Thyroid gland (tissue), 4 donors: ENCODE measurements around the gene FAR2. TPM values are rescaled to one million over a fixed set of nuclear protein-coding genes. Genes with fewer than 3 reads are reported as not detected.

Experiments used
- DNase-seq, 2 donors: peaks; one replicate each; pipeline ENCODE4 v3.0.0-alpha.2; 2019
- H3K27ac ChIP-seq, 3 donors: fragments of 200-600 bp; sonication (generic); 1 replicate in 2 of 3; 2 replicates in 1 of 3; pipeline ENCODE4 v1.5.1; 2016 to 2019; ENCODE audit warnings: mild to moderate bottlenecking in 1 of 3, moderate library complexity in 1 of 3
- H3K27me3 ChIP-seq: fragments of 200-600 bp; sonication (generic); one replicate; pipeline ENCODE4 v1.5.1; 2019
- H3K36me3 ChIP-seq, 2 donors: fragments of 200-600 bp; sonication (generic); one replicate each; pipeline ENCODE4 v1.5.1; 2016 to 2019
- H3K4me1 ChIP-seq, 2 donors: fragments of 200-600 bp; sonication (generic); one replicate each; pipeline ENCODE4 v1.5.1; 2017 to 2019
- H3K4me3 ChIP-seq, 3 donors: fragments of 200-600 bp; sonication (generic); replicated peaks in 1 of 3; 1 replicate in 2 of 3; 2 replicates in 1 of 3; pipeline ENCODE4 v1.5.1; 2016; ENCODE audit warnings: mild to moderate bottlenecking in 1 of 3
- H3K9me3 ChIP-seq: fragments of 200-600 bp; sonication (generic); one replicate; pipeline ENCODE4 v1.5.1; 2017
- POLR2A ChIP-seq, 2 donors: fragments of 450-650 bp; IDR thresholded peaks; one replicate each; pipeline ENCODE4 v1.6.1; 2017; ENCODE audit warnings: antibody characterized with exemption in 2 of 2, mild to moderate bottlenecking in 2 of 2, moderate library complexity in 1 of 2
- WGBS, 2 donors: methylation state at CpG; one replicate each; pipeline ENCODE4 v1.1.5; 2017; 5-methylcytosine and 5-hydroxymethylcytosine counted together
- intact Hi-C: fragments of 100-400 bp; cut with DNase I; formaldehyde crosslinking; loops from one replicate; pipeline ENCODE4 v1.15.1; 2023
- total RNA-seq, 4 donors: library from RNA; depleted of rRNA; stranded (reverse); fragments of >200 nt; gene quantifications; one replicate each; pipeline ENCODE4 v1.2.3, GENCODE V29; 2016
- TF ChIP-seq, protein P1 (sequence below), 6 experiments: fragments of 200-600 bp in 3 of 6; fragments of 450-650 bp in 3 of 6; sonication (generic) in 3 of 6; IDR thresholded peaks; one replicate each; pipeline ENCODE4 v1.5.1; 2016 to 2019; ENCODE audit warnings: antibody characterized with exemption in 6 of 6, mild to moderate bottlenecking in 2 of 6, inconsistent platforms in 1 of 6, moderate library complexity in 1 of 6

The FAR2 gene
- total RNA-seq, 4 donors from 2014 or later = 3.2 to 9.1 (median 4.3) TPM

DNA sequence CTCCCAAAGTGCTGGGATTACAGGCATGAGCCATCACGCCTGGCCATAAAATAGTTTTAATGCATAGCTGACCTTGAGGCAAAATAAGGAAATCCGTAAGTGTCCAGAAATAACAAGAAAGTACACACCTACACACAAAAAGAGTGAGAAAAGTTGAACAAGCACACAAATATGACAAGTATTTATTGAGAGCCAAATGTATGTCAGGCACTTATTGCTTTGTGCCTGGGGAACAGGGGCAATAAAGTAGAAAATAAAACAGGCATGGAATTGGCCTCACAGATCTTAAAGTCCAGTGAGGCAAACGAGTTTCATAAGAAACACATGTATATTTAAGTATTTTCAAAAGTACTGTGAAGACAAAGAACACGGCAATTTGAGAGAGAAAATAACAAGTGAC lies 128.2 kb downstream of the FAR2 start:
- Histone ChIP-seq H3K27me3 (no peaks in the 10 kb centered on the region), H3K27ac (no peak overlapping the region), H3K9me3 (no peaks in the 10 kb centered on the region), H3K36me3 (no peaks in the 10 kb centered on the region), H3K4me1 (no peaks in the 10 kb centered on the region), H3K4me3 (no peak overlapping the region)
- no peak for DNase-seq
- intact Hi-C loops = no loop called here
- TF ChIP-seq, protein P1, sequence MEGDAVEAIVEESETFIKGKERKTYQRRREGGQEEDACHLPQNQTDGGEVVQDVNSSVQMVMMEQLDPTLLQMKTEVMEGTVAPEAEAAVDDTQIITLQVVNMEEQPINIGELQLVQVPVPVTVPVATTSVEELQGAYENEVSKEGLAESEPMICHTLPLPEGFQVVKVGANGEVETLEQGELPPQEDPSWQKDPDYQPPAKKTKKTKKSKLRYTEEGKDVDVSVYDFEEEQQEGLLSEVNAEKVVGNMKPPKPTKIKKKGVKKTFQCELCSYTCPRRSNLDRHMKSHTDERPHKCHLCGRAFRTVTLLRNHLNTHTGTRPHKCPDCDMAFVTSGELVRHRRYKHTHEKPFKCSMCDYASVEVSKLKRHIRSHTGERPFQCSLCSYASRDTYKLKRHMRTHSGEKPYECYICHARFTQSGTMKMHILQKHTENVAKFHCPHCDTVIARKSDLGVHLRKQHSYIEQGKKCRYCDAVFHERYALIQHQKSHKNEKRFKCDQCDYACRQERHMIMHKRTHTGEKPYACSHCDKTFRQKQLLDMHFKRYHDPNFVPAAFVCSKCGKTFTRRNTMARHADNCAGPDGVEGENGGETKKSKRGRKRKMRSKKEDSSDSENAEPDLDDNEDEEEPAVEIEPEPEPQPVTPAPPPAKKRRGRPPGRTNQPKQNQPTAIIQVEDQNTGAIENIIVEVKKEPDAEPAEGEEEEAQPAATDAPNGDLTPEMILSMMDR (IDR thresholded peaks at IDR 0.05) = no peak
- no peak for TF ChIP-seq POLR2A (IDR thresholded peaks at IDR 0.05)
- 84 to 85% methylated on average over 4 of the region's 4 CpGs for WGBS, 2 donors

DNA sequence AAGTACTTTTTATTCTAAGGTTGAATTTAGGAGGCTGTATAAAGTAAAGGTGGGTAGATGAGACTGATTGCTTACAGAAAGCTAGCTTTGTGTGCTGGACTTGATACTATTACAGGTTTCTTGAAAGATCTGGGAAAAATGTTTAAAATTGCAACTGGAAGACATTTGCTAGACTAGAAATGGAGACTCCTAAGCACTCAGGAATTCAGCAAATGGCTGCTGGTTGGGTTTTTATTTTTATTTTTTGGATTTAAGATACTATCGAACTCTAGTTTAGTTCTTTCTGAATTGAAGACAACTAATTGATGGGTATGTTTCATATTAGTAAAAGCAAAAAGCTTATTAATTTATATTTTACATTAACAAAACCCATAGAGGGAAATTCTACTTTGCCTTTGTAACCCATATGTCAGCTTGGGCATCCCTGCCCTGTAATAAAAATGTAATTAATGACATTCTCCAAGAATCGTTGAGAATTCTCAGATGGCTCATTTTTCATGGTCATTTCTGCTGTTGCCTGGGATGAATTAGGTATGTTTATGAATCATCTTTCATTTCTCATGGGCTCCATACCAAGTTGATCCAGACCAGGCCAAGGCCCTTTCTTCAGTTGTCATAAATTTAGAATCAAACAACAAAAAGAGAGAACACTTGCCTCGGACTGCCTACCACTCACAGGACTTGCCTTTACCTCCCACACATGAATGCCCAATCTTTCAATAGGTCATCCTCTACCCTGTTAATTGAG lies 129.8 kb downstream of the FAR2 start:
- 73 to 82% methylated on average over 3 of the region's 3 CpGs for WGBS, 2 donors
- no peak for DNase-seq
- H3K36me3 ChIP-seq = no peaks in the 10 kb centered on the region
- TF ChIP-seq POLR2A (IDR thresholded peaks at IDR 0.05) = no peak
- TF ChIP-seq, protein P1 (IDR thresholded peaks at IDR 0.05) = no peak
- H3K4me3 ChIP-seq = no peak overlapping the region
- intact Hi-C loops = no loop called here
- no peak overlapping the region for H3K27ac ChIP-seq
- H3K27me3 ChIP-seq = no peaks in the 10 kb centered on the region
- H3K9me3 ChIP-seq = no peaks in the 10 kb centered on the region
- no peaks in the 10 kb centered on the region for H3K4me1 ChIP-seq

DNA sequence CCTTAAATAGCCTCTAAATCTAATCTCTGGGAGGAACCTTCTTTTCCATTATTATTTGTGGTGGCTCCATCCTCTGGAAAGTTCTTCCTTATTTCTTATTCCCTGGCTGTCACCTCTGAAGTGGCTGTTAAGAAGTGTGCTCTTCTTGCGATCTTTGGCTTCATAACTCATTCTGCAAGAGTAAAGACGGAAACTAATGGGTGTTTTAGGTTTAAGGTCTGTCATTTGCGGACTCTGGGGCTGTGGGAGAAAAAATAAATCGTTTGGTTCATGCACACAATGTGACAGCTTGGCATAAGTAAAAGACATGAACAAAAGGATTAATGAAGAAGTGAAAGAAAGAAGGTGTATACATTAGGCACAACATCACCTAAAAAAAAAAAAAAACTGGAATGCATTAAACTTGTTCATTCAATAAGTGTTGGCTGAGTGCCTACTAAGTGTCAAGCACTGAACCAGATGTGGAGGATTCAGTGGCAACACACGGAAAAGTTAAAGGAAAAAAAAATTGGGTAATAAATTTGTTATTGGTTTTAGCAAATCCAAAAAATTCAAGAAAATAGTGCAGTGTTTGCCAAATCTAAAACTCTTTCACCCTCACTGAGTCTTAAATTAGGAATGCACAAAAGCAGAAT lies 132.4 kb downstream of the FAR2 start:
- H3K27me3 ChIP-seq = no peaks in the 10 kb centered on the region
- no peaks in the 10 kb centered on the region for H3K4me1 ChIP-seq
- no peak overlapping the region for H3K27ac ChIP-seq
- no peak for TF ChIP-seq POLR2A (IDR thresholded peaks at IDR 0.05)
- TF ChIP-seq, protein P1 (IDR thresholded peaks at IDR 0.05) = no peak
- WGBS, 2 donors = 76 to 79% methylated on average over 5 of the region's 5 CpGs
- H3K36me3 ChIP-seq = no peaks in the 10 kb centered on the region
- no peaks in the 10 kb centered on the region for H3K9me3 ChIP-seq
- no peak for DNase-seq
- intact Hi-C loops = no loop called here
- no peak overlapping the region for H3K4me3 ChIP-seq

DNA sequence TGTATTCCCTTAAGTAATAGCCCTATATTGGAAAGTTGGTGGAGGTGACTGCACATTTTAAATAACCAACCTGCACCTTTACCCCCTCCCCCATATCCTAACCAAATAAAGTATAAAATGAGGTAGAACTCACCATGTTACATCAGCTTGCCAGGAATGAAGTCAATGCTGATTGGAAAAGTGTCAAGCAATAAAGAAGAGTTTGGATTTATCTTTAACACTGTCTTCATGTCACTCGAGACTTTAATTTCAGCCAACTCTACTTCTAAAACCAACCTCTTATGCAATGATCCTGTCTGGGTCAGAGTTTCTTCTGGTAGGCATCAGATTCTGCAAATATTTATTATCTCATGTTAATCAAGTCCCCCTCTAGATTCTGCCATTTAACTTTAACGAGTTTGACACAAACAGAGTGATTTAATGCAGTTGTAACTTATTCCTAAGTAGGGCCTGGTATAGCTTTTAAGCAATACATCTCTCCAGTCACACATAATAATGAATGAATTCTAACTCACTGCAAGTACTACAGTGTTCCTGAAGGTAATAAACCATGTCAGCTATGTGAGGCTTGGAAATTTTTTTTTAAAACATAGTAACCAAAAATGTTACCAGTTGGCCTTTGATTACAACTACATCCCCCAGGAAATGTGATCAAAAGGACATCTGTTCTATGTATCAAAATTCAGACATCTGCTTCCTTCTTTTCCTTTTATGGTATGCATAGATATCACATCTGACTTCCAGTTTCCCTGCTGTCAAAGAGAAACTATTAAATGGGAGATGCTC lies 133.1 kb downstream of the FAR2 start:
- 78 to 82% methylated on average over 2 of the region's 2 CpGs for WGBS, 2 donors

More for the DNA sequence above, 133.1 kb downstream of the FAR2 start:
- Histone ChIP-seq H3K9me3 (no peaks in the 10 kb centered on the region), H3K36me3 (no peaks in the 10 kb centered on the region), H3K27me3 (no peaks in the 10 kb centered on the region), H3K4me1 (no peaks in the 10 kb centered on the region), H3K4me3 (no peak overlapping the region), H3K27ac (no peak overlapping the region)
- no peak for DNase-seq
- TF ChIP-seq, protein P1 (IDR thresholded peaks at IDR 0.05) = no peak
- no peak for TF ChIP-seq POLR2A (IDR thresholded peaks at IDR 0.05)
- intact Hi-C loops = no loop called here
